ENCODE results near the gene FEM1B.

Gene FEM1B

GRCh38 chr15:68268405-68268804 is 9.1 kb upstream of the FEM1B start:
- Mint-ChIP-seq H3K27me3 (peaks cover 15% of the 10 kb centered on the region), H3K4me1 (no peaks in the 10 kb centered on the region), H3K4me3 (no peak overlapping the region), H3K9me3 (no peaks in the 10 kb centered on the region), H3K27ac (no peak overlapping the region), H3K36me3 (no peaks in the 10 kb centered on the region)
- DNase-seq (ENCODE audit: low spot score in 2 of 2) (no peak), ATAC-seq (ENCODE audit: low read depth) (no peak)

GRCh38 chr15:68271854-68272471 is 5.6 kb upstream of the FEM1B start:
- DNase-seq (ENCODE audit: low spot score in 2 of 2) (no peak), ATAC-seq (ENCODE audit: low read depth) (no peak)
- Mint-ChIP-seq H3K27ac (no peak overlapping the region), H3K4me1 (peaks cover 6% of the 10 kb centered on the region), H3K27me3 (peaks cover 7% of the 10 kb centered on the region), H3K9me3 (no peaks in the 10 kb centered on the region), H3K36me3 (no peaks in the 10 kb centered on the region), H3K4me3 (no peak overlapping the region)

- Mint-ChIP-seq H3K4me1 (peaks cover 8% of the 10 kb centered on the region), H3K4me3 (no peak overlapping the region), H3K27ac (no peak overlapping the region), H3K27me3 (peaks cover 4% of the 10 kb centered on the region), H3K9me3 (no peaks in the 10 kb centered on the region), H3K36me3 (no peaks in the 10 kb centered on the region)
- DNase-seq (ENCODE audit: low spot score in 2 of 2) (no peak), ATAC-seq (ENCODE audit: low read depth) (no peak)
Measured at GRCh38 chr15:68272721-68273271, 4.7 kb upstream of the FEM1B start.

GRCh38 chr15:68274201-68274848 is 3.2 kb upstream of the FEM1B start:
- Mint-ChIP-seq H3K27me3 (no peaks in the 10 kb centered on the region), H3K4me3 (no peak overlapping the region), H3K9me3 (no peaks in the 10 kb centered on the region), H3K4me1 (peaks cover 15% of the 10 kb centered on the region), H3K36me3 (no peaks in the 10 kb centered on the region), H3K27ac (no peak overlapping the region)
- ATAC-seq (ENCODE audit: low read depth) (no peak), DNase-seq (ENCODE audit: low spot score in 2 of 2) (no peak)

- ATAC-seq (ENCODE audit: low read depth) (no peak), DNase-seq (ENCODE audit: low spot score in 2 of 2) (no peak)
- Mint-ChIP-seq H3K36me3 (peaks cover 5% of the 10 kb centered on the region), H3K4me3 (no peak overlapping the region), H3K27ac (no peak overlapping the region), H3K4me1 (peaks cover 23% of the 10 kb centered on the region), H3K9me3 (no peaks in the 10 kb centered on the region), H3K27me3 (no peaks in the 10 kb centered on the region)
Measured at GRCh38 chr15:68275165-68275746, 2.3 kb upstream of the FEM1B start.

GRCh38 chr15:68276668-68277067 is 877 bp upstream of the FEM1B start:
- Mint-ChIP-seq H3K27me3 (no peaks in the 10 kb centered on the region), H3K36me3 (peaks cover 7% of the 10 kb centered on the region), H3K4me1 (peaks cover 33% of the 10 kb centered on the region), H3K9me3 (no peaks in the 10 kb centered on the region), H3K4me3 (peak overlapping the region; percentile 96), H3K27ac (peak overlapping the region; percentile 94)
- ATAC-seq (ENCODE audit: low read depth) (no peak), DNase-seq (ENCODE audit: low spot score in 2 of 2) (no peak)

GRCh38 chr15:68277131-68277602 is 378 bp upstream of the FEM1B start:
- Mint-ChIP-seq H3K36me3 (peaks cover 11% of the 10 kb centered on the region), H3K27ac (peak overlapping the region; percentile 94), H3K9me3 (no peaks in the 10 kb centered on the region), H3K27me3 (no peaks in the 10 kb centered on the region), H3K4me3 (peak overlapping the region; percentile 96), H3K4me1 (peaks cover 38% of the 10 kb centered on the region)
- DNase-seq (ENCODE audit: low spot score in 2 of 2) (no peak), ATAC-seq (ENCODE audit: low read depth) (peak; percentile 1)

GRCh38 chr15:68278345-68278594 is 725 bp downstream of the FEM1B start:
- no peak for ATAC-seq (ENCODE audit: low read depth)
- Mint-ChIP-seq H3K9me3 (no peaks in the 10 kb centered on the region), H3K27ac (peak overlapping the region; percentile 94), H3K4me1 (peaks cover 39% of the 10 kb centered on the region), H3K27me3 (no peaks in the 10 kb centered on the region), H3K4me3 (peak overlapping the region; percentile 96), H3K36me3 (peaks cover 11% of the 10 kb centered on the region)
- no peak for DNase-seq (ENCODE audit: low spot score in 2 of 2)

- Mint-ChIP-seq H3K4me3 (peak overlapping the region; percentile 96), H3K9me3 (no peaks in the 10 kb centered on the region), H3K27me3 (no peaks in the 10 kb centered on the region), H3K4me1 (peaks cover 41% of the 10 kb centered on the region), H3K27ac (peak overlapping the region; percentile 94), H3K36me3 (peaks cover 11% of the 10 kb centered on the region)
- DNase-seq (ENCODE audit: low spot score in 2 of 2) = no peak
- peak; percentile 3 for ATAC-seq (ENCODE audit: low read depth)
Measured at GRCh38 chr15:68278595-68279405, 1.3 kb downstream of the FEM1B start.

GRCh38 chr15:68279779-68280753 is 2.5 kb downstream of the FEM1B start:
- Mint-ChIP-seq H3K27me3 (no peaks in the 10 kb centered on the region), H3K27ac (peak overlapping the region; percentile 94)

GRCh38 chr15:68281008-68281407 is 3.5 kb downstream of the FEM1B start:
- Mint-ChIP-seq H3K27me3 (no peaks in the 10 kb centered on the region), H3K4me3 (no peak overlapping the region), H3K4me1 (peaks cover 52% of the 10 kb centered on the region), H3K36me3 (peaks cover 27% of the 10 kb centered on the region), H3K9me3 (no peaks in the 10 kb centered on the region), H3K27ac (no peak overlapping the region)
- ATAC-seq (ENCODE audit: low read depth) (no peak), DNase-seq (ENCODE audit: low spot score in 2 of 2) (no peak)

More at GRCh38 chr15:68279779-68280753, 2.5 kb downstream of the FEM1B start:
- peak overlapping the region; percentile 96 for H3K4me3 Mint-ChIP-seq
- DNase-seq (ENCODE audit: low spot score in 2 of 2) = no peak
- H3K4me1 Mint-ChIP-seq = peaks cover 48% of the 10 kb centered on the region
- peaks cover 19% of the 10 kb centered on the region for H3K36me3 Mint-ChIP-seq
- H3K9me3 Mint-ChIP-seq = no peaks in the 10 kb centered on the region
- no peak for ATAC-seq (ENCODE audit: low read depth)

GRCh38 chr15:68283401-68283800 is 5.9 kb downstream of the FEM1B start:
- no peaks in the 10 kb centered on the region for H3K27me3 Mint-ChIP-seq
- peaks cover 28% of the 10 kb centered on the region for H3K36me3 Mint-ChIP-seq
- ATAC-seq (ENCODE audit: low read depth) = no peak
- H3K9me3 Mint-ChIP-seq = no peaks in the 10 kb centered on the region
- H3K4me3 Mint-ChIP-seq = no peak overlapping the region
- DNase-seq (ENCODE audit: low spot score in 2 of 2) = no peak
- peaks cover 55% of the 10 kb centered on the region for H3K4me1 Mint-ChIP-seq
- H3K27ac Mint-ChIP-seq = no peak overlapping the region

- no peak for DNase-seq (ENCODE audit: low spot score in 2 of 2)
- Mint-ChIP-seq H3K36me3 (peaks cover 28% of the 10 kb centered on the region), H3K4me1 (peaks cover 47% of the 10 kb centered on the region), H3K4me3 (no peak overlapping the region), H3K9me3 (no peaks in the 10 kb centered on the region), H3K27ac (no peak overlapping the region), H3K27me3 (no peaks in the 10 kb centered on the region)
- no peak for ATAC-seq (ENCODE audit: low read depth)
Measured at GRCh38 chr15:68284616-68285258, 7.2 kb downstream of the FEM1B start.

Measured in memory B cell (primary cell).